HEK293 (cell line): ENCODE measurements around the gene ELAC1.

Experiments used
- ZNF274 ChIP-seq, 2 experiments: fragments of 200-500 bp in 1 of 2; fragments of 450-650 bp in 1 of 2; sonication (Bioruptor generic) in 1 of 2; formaldehyde crosslinking in 1 of 2; IDR thresholded peaks; 2 replicates each; pipeline versions ENCODE4 v1.5.1 to v1.6.1; 2014 to 2016; ENCODE audit warnings: borderline replicate concordance in 1 of 2, inconsistent platforms in 1 of 2, low read length in 1 of 2, missing biosample characterization in 1 of 2, missing genetic modification characterization in 1 of 2
- ZNF311 ChIP-seq: fragments of 450-650 bp; formaldehyde crosslinking; IDR thresholded peaks from 2 replicates; pipeline ENCODE4 v1.5.1; 2017; ENCODE audit warnings: missing biosample characterization, missing genetic modification characterization, borderline replicate concordance
- TF ChIP-seq, protein P1 (sequence below): fragments of 450-650 bp; formaldehyde crosslinking; IDR thresholded peaks from 2 replicates; pipeline ENCODE4 v1.5.1; 2016; ENCODE audit warnings: missing biosample characterization, missing genetic modification characterization

DNA sequence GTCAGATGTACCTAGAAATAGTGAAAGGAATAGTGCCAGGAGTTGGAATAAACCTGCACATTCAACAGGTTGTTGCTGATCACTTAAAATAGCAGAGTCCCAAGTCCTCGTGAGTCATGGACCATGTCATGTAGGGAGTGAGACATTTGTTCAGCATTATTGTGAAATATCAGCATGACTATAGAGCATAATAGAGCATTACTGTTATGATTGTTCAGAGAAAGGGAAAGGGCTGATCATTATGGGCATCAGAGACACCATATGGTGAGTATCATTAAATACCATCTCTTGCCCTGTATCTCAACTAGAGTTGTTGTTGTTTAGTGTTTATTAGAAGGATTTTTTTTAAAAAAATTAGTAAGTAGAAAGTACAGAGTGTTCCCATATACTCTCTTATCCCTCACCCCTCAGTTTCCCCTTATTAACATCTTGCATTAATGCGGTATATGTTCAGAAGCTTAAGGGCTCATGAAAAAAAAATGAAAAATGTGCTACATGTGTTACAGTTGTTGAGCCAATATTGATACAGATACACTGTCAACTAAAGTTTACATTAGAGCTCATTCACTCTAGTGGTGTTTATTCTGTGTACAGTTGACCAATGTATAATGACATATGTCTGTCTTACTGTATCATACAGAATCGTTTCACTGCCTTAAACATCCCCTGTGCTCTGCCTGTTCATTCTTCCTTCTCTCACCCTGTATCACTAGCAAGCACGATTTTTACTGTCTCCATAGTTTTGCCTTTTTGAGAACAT lies 5.7 kb downstream of the ELAC1 start:
- TF ChIP-seq, protein P1, sequence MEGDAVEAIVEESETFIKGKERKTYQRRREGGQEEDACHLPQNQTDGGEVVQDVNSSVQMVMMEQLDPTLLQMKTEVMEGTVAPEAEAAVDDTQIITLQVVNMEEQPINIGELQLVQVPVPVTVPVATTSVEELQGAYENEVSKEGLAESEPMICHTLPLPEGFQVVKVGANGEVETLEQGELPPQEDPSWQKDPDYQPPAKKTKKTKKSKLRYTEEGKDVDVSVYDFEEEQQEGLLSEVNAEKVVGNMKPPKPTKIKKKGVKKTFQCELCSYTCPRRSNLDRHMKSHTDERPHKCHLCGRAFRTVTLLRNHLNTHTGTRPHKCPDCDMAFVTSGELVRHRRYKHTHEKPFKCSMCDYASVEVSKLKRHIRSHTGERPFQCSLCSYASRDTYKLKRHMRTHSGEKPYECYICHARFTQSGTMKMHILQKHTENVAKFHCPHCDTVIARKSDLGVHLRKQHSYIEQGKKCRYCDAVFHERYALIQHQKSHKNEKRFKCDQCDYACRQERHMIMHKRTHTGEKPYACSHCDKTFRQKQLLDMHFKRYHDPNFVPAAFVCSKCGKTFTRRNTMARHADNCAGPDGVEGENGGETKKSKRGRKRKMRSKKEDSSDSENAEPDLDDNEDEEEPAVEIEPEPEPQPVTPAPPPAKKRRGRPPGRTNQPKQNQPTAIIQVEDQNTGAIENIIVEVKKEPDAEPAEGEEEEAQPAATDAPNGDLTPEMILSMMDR = no peak
- TF ChIP-seq ZNF274 (IDR thresholded peaks at IDR 0.05; ENCODE audit: low read length) = no peak
- no peak for TF ChIP-seq ZNF274 (tag by site-specific recombination; IDR thresholded peaks at IDR 0.05; ENCODE audit: borderline replicate concordance)
- no peak for TF ChIP-seq ZNF311 (tag by site-specific recombination)
